ENCODE data around the gene LCLAT1.
"Not testable (repeated sequence)": the region's sequence is repeated elsewhere in the genome, so short reads cannot be mapped to it uniquely, and the experiment has no call there.

LCLAT1 gene

DNA sequence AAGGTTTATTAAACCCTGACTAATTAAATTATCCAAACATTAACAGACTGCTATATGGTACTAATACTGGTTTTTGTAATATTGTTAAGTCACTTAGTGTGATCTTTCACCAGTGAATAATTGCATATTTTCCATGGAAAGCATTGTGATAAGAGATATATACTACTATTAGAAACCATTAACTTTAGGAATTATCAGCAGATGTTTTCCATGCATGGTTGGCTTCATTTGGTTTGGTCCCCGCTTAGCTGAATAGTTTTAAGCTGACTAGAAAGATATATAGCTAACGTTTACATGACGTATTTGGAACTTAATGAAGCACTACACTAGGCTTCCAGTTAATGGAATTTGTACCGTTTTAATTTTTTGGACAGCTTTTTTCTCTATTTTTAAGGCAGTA lies 37.9 kb downstream of the LCLAT1 start:
- no peak for DNase-seq (ENCODE audit: low read depth in 1 of 2, low spot score in 1 of 2)

DNA sequence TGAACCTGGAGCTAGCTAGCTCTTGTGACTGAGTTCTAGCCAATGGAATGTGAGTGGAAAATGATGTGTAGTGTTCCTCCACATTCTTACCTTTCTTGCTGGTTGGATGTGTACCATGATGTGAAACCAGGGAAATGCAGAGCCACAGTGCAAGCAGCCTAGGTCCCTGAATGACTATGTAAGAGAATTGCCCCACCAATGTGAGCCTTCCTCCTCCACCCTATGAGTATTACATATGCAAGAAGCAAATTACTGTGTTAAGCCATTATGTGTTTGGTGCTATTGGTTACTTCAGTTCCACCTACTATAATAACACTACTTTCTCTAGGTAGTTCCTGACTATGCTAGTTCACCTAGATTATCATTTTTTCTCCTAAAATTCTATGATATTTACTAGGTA lies 39.6 kb downstream of the LCLAT1 start:
- DNase-seq (ENCODE audit: low read depth in 1 of 2, low spot score in 1 of 2): no peak

DNA sequence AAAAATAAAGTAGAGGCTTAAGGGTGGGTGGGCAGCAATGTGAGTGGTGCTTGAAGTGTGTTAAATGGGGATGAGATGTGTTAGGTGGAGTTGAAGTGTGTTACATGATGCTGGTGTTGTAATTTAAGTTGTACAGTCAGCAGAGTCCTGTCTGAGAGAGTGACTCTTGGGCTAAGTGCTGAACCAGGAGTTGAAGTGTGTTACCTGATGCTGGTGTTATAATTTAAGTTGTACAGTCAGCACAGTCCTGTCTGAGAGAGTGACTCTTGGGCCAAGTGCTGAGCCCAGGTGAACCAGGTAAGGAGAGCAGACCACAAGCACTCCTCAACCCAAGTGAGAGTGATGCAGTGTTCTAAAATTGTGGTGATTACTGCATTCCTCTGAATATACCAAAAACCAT lies 40.6 kb downstream of the LCLAT1 start:
- DNase-seq (ENCODE audit: low read depth in 1 of 2, low spot score in 1 of 2): no peak

DNA sequence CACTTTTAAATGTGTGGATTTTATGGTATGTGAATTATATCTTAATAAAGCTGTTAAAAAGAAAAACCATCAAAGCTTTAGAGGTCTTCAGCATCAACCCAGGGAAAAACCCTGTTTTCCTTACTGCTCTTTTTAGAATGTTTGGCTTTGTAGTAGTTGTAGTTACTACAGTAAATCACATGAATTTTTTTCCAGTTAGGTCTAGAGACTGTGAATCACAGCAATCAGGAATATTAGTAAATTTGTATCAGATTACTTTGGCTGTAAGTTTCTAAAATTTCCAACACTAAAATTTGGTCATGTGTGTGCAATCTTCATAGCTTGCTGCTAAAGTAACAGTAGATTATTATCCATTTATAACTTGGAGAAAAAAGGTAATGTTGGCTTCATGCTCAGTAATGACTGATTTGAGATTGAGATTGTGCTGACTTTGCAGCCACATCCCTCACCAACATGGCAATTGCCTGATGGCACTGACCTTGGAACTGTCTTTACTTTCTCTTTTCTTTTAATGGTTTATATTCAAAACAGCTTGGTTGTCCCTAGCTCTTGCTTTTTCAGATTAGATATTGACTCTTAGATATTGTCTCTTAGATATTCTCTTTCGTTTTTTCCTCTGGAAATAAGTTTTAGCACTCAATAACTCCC lies 41.1 kb downstream of the LCLAT1 start:
- DNase-seq (ENCODE audit: low read depth in 1 of 2, low spot score in 1 of 2): no peak

DNA sequence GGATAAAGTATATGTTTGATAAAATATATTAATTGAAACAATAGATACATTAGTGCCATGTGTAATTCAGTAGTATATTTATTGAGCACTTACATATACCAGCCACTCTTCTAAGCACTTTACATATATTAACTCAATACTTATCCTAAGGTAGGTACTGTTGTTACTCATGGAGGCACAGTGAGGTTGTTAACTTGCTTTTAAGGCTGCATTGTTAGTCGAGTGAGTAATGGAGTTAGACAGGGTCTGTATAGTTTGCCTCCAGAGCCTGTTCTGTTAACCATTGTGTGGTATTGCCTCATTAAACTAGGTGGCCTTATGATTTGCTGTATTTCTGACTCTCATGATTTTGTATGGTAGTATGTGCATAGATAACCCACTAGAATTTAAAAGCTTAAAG lies 44.2 kb downstream of the LCLAT1 start:
- no peak for DNase-seq (ENCODE audit: low read depth in 1 of 2, low spot score in 1 of 2)

DNA sequence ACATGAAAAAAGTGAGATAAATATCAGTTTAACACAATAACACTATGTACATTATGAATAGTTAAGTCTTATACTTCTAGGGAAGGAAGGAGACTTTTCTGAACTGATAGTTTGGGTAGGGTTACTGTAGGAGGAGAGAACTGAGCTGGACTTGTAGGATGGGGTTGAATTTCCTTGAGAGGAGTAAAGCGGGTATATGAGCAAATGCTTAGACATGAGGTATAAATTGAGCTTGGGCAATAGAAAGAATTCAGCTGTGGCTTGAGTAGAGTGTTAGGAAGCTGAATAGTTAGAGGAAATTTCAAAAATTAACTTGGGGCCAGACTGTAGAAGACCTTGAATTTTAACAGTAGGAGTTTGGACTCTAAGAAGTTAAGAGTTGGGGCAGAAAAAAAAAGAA lies 45.1 kb downstream of the LCLAT1 start:
- no peak for DNase-seq (ENCODE audit: low read depth in 1 of 2, low spot score in 1 of 2)

DNA sequence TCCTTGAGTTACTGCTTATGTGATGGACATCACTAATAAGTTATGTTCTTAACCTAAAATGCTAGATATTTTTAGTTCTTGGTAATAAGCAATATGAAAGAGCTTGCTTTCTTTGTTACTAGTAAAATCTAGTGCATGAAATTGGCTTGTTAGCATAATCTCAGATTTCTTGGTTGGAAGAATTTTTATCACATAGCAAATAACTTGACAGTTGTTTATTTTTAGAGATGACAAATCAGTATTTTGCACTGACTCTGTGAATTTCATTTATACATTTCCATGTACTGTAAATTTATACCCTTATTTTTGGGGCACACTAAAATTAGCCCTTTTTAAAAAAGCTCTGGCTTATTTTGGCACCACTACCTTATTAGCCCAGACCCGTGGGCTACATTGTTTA lies 45.6 kb downstream of the LCLAT1 start:
- DNase-seq (ENCODE audit: low read depth in 1 of 2, low spot score in 1 of 2): no peak

DNA sequence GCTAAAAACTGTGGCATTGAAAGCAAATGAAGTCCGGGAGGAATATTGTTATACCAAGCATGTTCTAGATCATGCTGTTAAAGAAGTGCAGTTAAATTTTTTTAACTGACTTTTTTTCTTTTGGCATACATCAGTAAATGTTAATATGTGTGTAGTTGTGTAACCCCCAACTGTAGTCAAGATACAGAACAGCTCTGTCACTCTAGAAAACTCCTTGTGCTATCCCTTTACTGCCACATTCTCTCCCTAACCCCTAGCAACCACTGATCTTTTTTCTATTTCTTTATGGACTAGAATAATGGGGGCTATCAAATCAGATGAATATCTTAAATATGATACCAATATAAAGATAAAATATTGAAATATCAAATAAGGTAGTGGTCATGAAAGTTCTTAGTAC lies 46.4 kb downstream of the LCLAT1 start:
- DNase-seq (ENCODE audit: low read depth in 1 of 2, low spot score in 1 of 2): no peak

DNA sequence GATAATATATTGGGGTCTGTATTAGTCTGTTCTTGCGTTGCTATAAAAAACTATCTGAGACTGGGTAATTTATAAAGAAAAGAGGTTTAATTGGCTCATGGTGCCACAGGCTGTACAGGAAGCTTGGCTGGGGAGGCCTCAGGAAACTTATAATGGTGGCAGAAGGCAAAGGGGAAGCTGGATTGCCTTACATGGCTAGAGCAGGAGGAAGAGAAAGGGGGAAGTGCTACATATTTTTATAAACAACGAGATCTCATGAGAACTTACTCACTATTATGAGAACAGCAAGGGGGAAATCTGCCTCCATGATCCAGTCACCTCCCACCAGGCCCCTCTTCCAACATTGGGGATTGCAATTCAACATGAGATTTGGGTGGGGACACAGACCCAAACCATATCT lies 48.9 kb downstream of the LCLAT1 start:
- DNase-seq (ENCODE audit: low read depth in 1 of 2, low spot score in 1 of 2): not testable (repeated sequence)

DNA sequence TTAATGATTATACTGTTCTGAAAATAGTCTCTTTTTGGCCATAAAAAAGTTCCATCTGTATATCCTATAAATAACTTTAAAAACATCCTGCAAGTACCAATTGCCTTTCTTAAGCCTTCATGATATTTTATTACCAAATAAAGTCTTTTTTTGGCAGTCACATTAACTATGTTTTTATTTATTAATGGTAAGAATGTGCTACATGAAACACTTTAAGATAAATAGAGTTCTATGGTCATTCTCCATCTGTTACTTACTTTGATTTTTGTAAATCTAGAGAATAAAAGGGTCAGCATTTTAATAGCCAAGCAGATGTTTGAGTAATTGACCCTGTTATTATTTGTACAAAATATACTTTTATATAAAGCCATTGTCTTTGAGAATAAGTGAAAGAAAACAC lies 52.6 kb downstream of the LCLAT1 start:
- DNase-seq (ENCODE audit: low read depth in 1 of 2, low spot score in 1 of 2): no peak

DNA sequence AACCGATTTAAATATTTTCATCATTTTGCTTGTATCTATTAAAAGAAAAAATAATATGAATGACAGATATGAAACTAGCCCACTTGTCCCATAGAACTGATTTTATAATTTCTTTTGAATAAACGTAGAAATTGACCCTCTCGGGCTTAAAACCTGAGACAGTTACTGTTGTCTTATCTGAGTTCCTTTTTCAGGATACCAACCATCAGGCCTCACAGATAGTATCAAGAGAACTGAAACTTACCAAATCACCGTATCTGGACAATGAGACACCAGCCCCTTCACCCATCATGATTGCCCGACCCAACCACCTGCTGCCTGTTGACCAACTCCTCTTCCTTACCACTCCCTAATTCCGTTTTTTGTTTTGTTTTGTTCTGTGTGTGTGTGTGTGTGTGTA lies 53.7 kb downstream of the LCLAT1 start:
- no peak for DNase-seq (ENCODE audit: low read depth in 1 of 2, low spot score in 1 of 2)

DNA sequence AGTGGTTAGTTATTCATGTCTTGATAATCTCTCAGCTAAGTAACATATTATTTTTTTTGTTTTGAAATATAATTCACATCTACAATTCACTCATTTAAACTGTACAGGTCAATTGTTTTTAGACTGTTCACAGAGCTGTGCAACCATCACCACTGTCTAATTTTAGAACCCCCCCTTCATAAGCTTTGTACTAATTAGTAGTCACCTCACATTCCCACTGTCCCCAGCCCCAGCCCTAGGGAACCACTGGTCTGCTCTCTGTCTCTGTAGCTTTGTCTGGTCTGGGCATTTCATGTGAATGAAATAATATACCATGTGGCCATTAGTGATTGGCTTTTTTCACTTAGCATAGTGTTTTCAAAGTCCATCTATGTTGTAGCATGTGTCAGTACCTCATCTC lies 55.3 kb downstream of the LCLAT1 start:
- no peak for DNase-seq (ENCODE audit: low read depth in 1 of 2, low spot score in 1 of 2)

DNA sequence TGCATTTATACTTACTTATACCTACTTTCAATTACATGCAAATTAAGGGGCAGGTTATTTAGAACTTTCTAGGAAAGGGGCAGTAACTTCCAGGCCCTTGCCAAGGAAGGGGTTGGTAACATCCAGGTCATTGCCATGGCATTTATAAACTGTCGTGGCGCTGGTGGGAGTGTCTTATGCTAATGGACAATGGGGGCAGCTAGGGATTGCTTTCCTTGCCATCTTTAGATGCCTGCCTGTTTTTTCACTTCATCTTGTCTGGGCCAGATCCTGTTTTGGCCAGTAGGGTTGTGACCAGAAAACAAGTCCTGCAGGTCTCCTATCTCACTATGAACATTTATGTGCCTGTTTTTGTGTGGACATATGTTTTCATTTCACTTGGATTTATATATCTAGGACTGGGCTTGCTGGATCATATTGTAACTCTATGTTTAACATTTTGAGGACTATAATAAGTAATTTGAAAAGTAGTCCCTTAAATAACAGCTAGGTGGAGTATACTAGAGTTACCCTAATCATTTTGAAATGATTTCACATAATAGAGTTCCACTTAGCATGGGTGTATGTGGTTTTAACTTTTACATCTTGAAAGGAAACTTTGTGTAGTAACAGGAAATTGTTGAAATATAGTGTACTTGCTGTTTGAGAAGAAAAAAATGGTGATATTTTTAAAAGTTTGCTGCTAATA lies 56.1 kb downstream of the LCLAT1 start:
- no peak for DNase-seq (ENCODE audit: low read depth in 1 of 2, low spot score in 1 of 2)

DNA sequence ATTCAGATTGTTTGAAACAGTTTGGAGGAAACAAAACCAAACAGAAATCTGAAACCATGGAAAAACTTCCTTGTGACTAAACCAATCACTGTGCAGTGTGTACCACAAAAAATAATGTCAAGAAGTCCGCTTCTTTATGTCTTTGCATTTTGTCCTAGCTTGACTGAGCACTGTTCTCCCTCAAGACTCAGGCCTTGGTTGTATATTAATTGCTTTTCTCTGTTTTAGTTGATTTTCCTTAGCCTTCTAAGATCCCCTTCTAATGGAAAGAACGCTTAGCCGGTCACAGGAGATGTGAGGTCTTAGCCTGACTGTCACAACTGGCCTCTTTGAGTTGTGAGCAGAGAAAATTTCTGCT lies 56.6 kb downstream of the LCLAT1 start:
- no peak for DNase-seq (ENCODE audit: low read depth in 1 of 2, low spot score in 1 of 2)

DNA sequence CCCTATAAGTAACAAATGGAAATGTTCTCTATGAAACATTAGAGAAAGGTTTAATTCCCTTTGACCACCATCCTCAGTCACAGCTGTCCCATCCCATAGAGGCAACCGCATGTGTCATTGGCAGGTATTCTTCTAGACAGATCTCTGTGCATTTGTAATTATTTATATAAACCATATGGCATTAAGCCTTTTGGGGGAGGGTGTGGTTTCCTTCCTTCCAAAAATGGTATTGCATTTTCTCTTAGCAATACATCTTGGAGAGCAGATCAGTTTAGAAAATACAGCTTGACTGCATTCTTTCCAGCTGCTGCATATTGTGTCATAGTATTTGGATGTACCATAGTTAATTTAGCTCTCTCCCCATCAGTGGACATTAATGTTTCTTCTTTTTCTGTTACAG lies 57.7 kb downstream of the LCLAT1 start:
- no peak for DNase-seq (ENCODE audit: low read depth in 1 of 2, low spot score in 1 of 2)

DNA sequence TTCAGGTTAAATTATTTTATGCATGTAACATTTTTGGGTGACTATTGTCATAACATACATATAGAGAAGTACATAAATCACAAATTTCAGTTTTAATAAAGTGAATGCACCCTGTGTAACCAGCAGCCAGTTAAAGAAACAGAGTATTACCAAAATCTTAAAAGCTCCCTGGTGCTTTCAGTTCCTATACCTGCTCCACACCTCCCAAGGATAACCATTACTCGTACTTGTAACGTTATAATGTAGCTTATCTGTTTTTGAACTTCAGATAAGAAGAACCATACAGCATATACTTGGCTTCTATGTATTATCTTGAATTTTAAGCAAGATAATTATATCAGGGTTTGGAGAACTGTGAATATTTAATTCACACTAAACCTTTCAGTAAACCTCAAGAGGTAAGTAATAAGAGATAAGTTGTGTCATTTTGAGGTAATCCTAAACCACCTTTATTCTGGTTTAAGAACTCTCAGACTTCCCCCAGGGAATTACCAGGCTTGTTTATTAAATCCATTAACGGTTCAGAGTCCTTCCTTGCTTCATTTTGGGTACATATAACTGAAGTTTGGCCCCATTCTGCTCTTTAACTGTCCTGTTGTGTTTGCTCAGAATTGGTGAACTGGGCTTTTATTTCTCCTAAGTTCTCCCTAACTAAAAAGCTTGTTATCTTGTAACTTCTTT lies 58.6 kb downstream of the LCLAT1 start:
- DNase-seq (ENCODE audit: low read depth in 1 of 2, low spot score in 1 of 2): no peak

DNA sequence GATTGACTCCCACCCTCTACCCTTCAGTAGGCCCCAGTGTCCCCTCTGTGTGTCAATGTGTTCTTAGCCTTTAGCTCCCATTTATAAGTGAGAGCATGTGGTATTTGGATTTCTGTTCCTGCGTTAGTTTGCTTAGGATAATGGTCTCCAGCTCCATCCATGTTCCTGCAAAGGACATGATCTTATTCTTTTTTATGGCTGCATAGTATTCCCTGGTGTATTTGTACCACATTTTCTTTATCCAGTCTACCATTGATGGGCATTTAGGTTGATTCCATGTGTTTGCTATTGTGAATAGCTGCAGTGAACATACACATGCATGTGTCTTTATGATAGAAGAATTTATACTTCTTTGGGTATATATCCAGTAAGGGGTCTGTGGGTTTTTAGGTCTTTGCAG lies 60.4 kb downstream of the LCLAT1 start:
- not testable (repeated sequence) for DNase-seq (ENCODE audit: low read depth in 1 of 2, low spot score in 1 of 2)

DNA sequence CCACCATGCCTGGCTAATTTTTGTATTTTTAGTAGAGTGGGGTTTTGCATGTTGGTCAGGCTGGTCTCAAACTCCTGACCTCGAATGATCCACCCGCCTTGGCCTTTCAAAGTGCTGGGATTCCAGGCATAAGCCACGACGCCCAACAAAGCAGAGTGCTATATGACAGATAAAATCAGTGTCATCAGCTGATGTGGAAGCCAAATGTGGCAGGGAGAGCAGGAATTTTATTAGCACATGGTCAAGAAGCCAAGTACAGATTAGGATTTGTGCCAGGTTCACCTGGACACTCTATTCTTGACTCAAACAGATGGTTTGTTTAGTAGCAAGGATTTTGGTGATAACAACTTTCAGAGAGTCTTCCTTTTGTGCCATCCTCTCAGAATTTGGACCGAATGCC lies 62.7 kb downstream of the LCLAT1 start:
- no peak for DNase-seq (ENCODE audit: low read depth in 1 of 2, low spot score in 1 of 2)

DNA sequence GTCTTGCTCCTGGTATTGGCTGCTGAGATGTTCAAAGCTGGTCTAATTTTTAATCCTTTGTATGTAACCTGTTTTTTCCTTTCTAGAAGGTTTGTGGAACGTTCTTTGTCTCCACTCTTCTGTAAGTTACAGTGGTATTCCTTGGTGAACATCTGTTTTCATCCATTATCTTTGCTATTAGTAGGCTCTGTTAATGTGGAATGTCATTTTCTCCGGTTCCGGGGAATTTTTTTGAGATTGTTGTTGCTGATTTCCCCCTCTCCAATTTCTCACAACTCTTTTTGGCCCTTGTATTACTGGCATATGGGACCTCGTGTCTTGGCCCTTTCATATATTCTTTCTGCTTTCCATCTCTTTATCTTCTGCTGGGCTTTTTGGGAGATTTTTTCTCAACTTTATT lies 63.4 kb downstream of the LCLAT1 start:
- DNase-seq (ENCODE audit: low read depth in 1 of 2, low spot score in 1 of 2): no peak

DNA sequence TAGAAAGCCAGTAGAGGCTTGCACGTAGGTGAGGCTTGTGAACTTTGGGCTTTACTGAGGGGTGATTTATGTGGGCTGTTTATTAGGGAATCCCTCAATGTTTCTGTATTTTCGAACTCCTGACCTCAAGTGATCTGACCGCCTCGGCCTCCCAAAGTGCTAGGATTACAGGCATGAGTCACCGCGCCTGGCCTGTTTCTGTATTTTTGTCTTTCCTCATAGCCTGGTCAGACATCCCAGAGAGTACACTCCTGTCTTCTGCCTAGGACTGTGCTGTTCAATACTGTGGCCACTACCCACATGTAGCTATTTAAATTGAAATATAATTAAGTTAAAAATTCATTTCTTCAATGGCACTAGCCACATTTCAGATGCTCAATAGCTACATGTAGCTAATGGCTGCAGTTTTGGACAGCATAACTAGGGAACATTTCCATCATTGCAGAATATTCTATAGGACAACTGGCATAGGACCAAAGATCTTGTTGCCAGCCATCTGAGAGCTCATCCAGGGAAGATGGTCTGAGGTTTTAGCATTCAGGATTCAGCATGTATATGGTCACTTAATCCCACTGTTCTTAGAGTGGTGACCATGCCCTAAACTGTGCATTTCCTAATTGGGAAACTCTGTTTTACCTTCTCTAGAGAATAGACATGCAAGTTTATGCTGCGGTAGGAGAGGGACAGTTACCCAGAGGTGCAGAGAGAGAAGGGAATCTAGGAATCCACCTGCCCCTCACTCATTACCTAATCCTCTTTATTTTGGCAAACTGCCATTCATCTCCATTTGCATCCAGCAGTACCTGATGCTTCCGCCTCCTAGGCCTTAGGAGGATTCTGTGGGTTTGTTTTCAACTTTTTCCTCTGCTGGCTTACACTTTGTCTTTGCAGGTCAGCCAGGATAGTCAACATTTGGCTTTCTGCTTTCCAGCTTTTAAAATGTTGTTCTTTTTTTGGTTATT lies 64.4 kb downstream of the LCLAT1 start:
- no peak for DNase-seq (ENCODE audit: low read depth in 1 of 2, low spot score in 1 of 2)

DNA sequence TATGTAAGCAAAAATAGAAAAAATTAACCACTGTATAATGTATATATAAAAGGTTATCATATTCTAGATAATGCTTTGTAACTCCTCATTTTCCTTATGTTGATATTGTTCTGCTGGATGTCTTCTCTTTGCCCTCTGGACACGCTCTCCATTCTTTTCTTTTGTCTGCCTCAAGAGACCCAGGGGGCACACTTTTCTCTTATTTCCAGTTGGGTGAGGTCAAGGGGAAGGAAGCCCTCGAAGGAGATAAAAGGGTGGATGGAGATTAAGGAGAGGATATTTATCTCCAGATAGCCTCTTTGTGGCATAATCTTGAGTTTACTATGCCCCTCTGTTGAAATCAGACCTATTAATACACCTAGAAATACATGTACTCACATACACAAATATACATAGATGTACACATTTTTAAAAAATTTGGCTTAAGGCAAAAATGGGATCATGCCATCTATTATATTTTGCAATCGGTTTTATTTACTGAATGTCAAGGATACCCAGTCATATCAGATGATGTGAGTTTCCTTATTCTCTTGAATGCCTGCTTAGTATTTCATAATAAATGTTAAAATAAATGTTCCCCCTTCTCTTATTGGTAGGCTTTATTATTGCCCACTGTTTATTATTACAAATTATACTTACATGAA lies 65.3 kb downstream of the LCLAT1 start:
- no peak for DNase-seq (ENCODE audit: low read depth in 1 of 2, low spot score in 1 of 2)

Measured in stimulated activated CD4-positive, alpha-beta T cell treated with anti-CD3 and anti-CD28 coated beads, Interleukin-15, amount 100 ng/mL, for 1 hour (primary cell).